Testis (tissue), 2 donors: ENCODE results near the gene IRF7.

Experiments
- CTCF ChIP-seq, 3 experiments: fragments of 450-650 bp in 2 of 3; fragments of 200-600 bp in 1 of 3; sonication (generic) in 1 of 3; IDR thresholded peaks; one replicate each; pipeline ENCODE4 v1.5.1; 2016 to 2019; ENCODE audit warnings: antibody characterized with exemption in 3 of 3, mild to moderate bottlenecking in 2 of 3, moderate library complexity in 1 of 3
- POLR2A ChIP-seq: fragments of 450-650 bp; IDR thresholded peaks from one replicate; pipeline ENCODE4 v1.6.1; 2017; ENCODE audit warnings: antibody characterized with exemption, mild to moderate bottlenecking, moderate library complexity

GRCh38 chr11:609341-609811, 6.4 kb downstream of the IRF7 start:
- TF ChIP-seq CTCF (IDR thresholded peaks at IDR 0.05) (no peak), POLR2A (no peak)
